HG03097 (cell line): ENCODE measurements around the gene ARFGAP2.
A peak's percentile ranks its signal among the peaks of the same experiment; 100 is the strongest.
"Not testable (repeated sequence)": the region's sequence is repeated elsewhere in the genome, so short reads cannot be mapped to it uniquely, and the experiment has no call there.

Experiments used
- ATAC-seq: cut with Tn5 transposase; IDR thresholded peaks from one replicate; pipeline ENCODE4 v1.9.1; 2021; ENCODE audit not compliant: unreplicated experiment, low FRiP score

The ARFGAP2 gene

DNA sequence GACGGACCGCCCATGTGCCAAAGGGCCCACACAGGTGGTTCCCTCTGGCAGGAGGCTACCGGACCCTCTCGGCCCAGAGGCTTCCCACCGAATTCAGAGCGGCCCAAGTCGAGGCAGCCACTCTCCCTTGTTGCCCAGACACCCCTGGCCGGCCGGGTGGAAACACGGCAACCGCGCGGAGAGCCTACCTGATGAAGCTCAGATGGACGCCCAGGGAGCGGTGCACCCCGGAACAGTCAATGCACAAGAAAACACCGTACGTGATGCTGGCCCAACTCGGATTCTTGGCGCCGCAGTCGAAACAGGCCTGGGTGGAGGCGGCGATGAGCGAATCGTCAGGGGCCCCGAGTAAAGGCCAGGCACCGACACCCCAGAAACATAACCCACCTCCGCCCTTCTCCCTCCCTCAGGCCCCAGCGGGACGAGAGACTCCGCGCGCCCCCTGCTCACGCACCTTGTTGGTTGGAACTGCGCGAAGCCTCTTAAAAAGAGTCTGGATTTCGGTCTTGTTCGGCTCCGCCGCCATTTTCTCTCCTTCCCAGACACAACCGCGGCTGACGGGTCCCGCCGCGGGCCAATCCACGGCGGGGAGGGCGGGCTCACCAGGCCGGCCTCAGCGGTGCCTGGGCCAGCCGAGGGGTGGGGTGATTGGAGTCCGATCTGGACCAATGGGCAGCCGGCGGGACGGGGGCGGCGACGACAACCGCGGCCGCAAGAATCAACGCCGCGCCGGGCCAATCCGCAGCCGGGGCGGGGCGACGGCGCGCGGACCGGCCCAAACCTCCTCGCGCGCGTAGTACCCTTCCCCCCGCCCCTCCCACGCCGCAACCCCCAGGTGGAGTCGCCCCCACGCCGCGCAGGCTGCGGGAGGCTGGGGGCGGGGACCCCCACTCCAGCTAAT, at the start of gene ARFGAP2:
ARFGAP2 (minus strand) TSS at position 552 of the 901 bp plus-strand sequence; CDS start at position 526, 26 bp downstream.
- peak; percentile 82 for ATAC-seq

DNA sequence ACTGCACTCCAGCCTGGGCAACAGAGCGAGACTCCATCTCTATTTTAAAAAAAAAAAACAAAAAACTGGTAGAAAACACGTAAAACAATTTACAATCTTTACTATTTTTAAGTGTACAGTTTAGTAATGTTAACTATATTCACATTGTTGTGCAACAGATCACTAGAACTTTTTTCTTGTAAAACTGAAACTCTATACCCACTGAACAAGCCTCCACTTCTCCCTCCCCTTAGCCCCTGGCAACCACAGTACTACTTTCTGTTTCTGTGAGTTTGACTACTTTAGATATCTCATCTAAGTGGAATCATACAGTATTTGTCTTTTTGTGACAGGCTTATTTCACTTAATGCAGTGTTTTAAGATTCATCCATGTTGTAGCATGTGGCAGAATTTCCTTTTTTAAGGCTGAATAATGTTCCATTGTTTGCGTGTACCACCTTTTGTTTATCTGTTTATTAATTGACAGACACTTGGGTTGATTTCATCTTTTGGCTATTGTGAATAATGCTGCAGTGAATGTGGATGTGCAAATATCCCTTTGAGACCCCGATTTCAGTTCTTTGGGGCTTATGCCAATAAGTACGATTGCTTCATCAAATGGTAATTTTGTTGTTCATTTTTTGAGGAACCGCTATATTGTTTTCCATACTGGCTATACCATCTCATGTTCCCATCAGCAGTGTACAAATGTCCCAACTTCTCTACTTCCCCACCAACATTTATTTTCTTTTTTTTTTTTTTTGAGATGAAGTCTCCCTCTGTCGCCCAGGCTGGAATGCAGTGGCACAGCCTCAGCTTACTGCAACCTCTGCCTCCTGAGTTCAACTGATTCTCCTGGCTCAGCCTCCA, 49.1 kb upstream of the ARFGAP2 start:
- peak; percentile 65 for ATAC-seq

DNA sequence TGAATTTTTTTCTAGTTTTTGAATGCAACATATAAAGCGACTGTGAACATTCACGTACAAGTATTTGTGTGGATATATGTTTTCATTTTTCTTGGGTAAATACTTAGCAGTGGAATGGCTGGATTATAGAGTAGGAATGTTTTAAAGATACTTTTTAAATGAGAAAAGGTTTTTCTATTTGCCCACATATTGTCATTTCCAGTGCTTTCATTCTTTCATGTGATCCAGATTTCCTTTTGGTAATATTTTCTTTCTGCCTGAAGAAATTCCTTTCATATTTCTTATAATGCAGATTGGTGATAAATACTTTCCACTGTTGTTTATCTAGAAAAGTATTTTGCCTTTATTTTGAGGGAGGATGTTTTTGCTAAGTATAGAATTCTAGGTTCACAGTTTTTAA, 46.0 kb upstream of the ARFGAP2 start:
- no peak for ATAC-seq

DNA sequence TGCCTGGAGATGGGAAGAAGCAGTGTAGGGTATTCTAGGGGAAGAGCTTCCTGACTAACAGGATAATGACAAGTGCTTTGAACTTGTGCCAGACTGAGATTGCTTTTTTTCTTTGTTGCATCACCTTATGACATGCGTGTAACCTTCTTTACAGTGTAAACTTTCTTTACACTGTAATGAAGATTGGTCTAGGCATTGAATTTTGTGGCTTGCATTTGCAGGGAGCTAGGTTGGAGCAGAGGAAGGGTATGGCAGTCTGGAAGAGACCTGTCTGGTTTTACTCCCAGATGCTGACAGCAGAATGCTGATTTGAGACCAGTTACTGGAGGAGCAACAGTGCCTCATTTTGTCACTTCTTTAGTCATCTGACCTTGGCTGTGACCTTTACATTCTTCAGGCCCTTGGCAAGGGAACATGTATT, 43.7 kb upstream of the ARFGAP2 start:
- no peak for ATAC-seq

DNA sequence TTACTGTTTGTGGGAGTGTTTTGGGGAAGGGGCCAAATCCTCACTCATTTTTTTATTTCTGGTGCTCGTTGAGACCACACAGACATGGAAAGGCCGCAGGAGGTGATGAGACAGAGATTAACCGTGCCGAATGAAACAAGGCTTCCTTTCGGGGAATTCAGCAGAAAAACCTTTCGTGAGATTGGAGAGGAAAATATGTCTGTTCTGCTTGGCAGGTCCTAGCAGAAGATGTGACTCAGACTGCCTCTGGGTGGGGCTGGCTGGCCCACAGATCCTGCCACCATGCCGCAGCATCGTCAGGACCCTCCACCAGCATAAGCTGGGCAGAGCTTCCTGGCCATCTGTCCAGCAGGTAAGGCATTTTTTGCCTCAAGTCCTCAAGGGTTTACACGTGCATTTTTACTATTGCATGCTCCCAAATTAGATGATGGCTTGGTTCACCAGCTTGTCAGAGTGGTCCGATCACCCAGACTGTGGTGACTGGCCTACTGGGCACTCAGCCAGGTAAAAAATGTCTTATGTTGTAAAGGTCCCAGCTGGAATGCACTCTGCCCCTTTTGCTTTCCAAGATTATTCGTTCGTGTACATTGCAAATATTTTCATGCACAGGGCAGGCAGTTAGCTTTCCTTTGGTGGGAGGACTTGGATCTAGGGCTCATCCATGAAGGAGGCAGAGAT, 39.6 kb upstream of the ARFGAP2 start:
- no peak for ATAC-seq

DNA sequence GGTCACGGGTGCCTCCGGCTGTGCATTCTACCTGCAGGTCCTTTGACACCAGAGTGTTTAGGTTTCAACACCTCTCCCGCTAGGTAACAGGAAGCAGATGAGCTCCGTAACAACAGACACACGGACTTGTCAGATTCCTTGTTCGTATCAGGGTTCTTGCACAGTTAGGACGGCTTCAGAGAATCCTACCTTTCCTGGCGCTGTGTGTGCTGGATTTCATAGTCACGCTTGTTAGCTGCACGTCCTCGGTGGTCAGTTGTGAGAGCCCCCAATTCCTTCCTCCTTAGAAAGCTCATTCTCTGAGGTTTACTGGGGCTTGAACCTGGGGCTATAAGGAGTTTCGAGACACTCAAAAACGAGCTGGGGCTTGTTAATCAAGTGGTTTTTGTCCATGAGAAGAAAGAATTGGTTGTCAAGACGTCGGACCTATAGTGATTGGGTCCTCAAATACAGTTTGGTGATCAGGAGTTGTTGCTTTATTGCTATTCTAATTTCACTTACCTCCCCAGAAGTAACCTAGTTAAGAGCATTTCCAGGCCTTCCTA, 38.8 kb upstream of the ARFGAP2 start:
- ATAC-seq = no peak

DNA sequence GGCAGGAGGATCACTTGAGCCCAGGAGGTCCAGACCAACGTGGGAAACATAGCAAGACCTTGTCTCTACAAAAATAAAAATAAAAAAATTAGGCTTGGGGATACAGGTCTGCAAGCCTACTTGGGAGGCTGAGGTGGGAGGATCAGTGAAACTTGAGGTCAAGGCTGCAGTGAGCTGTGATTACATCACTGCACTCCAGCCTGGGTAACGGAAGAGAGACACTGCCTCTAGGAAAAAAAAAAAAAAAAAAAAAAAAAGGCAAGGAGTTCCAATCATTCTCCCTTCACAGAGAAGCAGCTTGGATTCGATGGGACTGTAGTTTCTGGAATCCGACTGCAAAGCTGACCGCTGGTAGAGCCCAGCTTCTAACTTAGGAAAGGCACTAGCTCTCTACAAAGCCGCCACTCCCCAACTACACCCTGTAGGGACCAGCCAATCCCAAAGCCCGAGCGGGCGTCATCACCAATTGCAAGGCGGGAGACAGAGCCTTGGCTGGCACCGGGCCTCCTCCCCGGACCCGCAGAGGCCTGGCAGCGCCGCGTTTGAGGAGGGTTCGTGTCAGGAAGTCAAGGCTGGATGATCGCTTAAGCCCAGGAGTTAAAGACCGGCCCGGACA, 37.4 kb upstream of the ARFGAP2 start:
- peak; percentile 66 for ATAC-seq

DNA sequence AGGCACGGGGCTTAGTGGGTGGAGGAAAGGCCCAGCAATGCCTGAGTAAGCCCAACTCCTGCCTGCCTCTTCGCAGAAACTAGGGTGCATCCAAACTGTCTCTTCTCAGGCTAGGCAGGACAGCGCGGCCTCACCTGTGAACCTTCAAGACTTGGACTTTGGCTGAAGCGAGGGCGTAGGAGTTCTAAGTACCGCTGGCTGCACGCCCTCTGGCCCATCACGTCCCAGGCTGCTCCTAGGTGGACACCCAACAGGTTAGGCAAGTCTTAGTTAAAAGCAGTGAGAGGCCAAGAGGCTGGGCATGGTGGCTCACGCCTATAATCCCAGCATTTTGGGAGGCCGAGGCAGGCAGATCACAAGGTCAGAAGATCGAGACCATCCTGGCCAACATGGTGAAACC, 36.3 kb upstream of the ARFGAP2 start:
- ATAC-seq = no peak

DNA sequence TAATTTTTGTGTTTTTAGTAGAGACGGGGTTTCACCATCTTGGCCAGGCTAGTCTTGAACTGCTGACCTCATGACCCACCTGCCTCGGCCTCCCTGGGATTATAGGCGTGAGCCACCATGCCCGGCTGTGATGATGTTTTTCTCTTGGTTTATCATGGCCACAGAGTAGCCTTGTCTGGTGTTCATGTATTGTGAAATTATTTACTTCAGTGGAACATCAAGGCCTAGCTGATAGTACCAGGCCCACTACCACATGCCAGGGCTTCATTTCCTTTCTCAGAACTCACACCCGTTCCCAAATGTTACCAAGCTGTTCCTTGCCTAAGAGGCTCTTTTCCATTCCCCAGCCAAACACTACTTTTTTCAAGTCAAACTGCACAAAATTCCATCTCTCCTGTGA, 31.9 kb upstream of the ARFGAP2 start:
- ATAC-seq = no peak

DNA sequence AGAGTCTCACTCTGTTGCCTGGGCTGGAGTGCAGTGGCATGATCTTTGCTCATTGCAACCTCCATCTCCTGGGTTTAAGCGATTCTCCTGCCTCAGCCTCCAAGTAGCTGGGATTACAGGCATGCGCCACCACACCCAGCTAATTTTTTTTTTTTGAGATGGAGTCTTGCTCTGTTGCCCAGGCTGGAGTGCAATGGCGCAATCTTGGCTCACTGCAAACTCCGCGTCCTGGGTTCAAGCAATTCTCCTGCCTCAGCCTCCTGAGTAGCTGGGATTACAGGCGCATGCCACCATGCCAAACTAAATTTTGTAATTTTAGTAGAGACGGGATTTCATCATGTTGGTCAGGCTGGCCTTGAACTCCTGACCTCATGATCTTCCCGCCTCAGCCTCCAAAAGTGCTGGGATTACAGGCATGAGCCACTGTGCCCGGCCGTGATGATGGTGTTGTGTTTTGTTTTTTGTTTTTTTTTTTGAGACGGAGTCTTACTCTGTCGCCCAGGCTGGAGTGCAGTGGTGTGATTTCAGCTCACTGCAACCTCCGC, 31.4 kb upstream of the ARFGAP2 start:
- ATAC-seq = not testable (repeated sequence)

DNA sequence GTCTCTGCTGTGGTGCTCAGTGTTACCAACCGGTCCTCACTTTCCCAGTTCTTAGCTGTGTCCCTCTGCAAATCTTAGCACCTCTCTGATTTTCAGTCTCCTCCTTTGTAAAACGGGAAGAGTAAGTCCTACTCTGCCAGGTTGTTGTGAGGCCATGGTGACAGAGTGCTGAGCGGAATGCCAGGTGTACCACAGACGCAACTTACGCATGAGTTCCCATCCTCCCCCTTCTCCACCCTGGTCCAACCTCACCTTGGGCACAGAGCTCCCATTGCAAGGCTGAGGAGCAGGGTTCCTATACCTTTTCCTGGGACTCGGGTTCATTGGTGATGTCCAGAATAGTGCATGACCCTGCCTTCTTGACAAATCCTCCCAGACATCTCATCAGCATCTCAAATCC, 30.8 kb upstream of the ARFGAP2 start:
- no peak for ATAC-seq

DNA sequence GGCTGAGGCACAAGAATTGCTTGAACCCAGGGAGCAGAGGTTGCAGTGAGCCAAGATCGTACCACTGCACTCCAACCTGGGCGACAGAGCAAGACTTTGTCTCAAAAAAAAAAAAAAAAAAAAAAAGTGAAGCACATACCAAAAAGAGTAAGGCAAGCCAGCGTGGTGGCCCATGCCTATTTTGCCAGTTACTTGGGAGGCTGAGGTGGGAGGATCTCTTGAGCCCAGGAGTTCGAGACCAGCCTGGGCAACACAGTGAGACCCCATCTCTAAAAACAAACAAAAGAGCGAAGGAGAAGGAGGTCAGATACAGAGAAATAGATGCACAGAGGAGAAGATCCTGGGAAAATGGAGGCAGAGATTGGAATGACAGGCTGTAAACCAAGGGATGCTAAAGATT, 29.9 kb upstream of the ARFGAP2 start:
- ATAC-seq = not testable (repeated sequence)

DNA sequence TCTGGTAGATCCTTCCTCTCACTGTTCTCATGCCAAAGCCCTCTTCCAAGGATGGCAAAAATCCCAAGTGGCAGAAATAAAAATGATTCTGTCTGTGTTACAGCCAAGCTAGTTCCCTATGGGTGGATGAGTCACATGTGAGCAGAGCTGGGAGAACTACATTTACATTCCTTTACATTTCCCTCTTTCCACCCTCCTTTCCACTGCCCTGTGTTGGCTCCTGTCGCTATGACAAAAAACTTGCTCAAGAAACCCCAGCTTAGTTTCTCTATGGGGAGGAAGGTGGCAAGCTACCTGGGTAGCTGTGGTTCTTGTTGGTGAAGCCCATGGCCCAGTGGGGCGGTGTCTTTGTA, 27.9 kb upstream of the ARFGAP2 start:
- ATAC-seq = no peak

DNA sequence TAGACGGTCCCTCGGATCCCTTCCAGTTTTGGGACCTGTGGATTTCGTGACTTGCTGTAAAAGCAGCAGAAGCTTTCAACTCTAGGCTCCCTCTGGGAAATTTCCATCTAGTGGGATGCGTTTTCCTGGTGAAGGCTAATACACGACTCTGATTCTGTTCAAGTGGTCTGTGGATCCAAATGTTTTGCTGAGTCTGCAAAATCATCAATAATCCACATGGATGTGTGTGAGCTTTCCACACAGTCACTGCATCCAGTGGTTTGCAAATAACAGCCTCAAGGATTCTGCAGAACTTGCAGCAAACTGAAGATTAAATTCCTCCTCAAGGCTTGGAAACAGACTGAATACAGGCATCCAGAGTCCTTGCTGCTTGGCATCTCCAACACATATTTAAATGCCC, 25.9 kb upstream of the ARFGAP2 start:
- ATAC-seq = no peak

DNA sequence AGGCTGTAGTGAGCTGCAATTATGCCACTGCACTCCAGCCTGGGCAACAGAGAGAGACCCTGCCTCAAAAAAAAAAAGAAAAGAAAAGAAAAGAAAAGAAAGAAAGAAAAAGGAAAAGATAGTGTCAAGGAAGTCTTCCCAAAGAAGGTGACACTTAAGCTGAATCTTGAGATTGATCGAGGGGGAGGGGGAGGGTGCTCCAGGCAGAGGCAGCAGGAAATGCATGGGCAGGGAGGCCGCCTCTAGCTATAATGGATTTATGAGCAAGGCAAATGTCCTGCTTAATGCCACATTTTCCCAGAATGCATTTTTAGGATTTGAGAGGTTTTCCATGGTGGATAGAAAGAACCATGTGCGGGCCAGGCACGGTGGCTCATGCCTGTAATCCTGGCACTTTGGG, 24.3 kb upstream of the ARFGAP2 start:
- ATAC-seq = no peak

DNA sequence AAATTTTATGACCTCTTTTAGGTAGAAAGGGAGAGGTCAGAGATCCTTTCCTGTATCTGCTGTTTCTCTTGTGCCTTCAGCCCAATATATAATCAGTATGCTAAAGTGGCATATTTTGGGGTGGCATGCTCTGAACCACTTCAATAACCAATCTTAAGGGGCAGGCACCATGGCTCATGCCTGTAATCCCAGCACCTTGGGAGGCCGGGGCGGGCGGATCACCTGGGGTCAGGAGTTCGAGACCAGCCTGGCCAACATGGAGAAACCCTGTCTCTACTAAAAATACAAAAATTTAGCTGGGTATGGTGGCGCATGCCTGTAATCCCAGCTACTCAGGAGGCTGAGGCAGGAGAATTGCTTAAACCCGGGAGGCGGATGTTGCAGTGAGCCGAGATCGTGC, 21.5 kb upstream of the ARFGAP2 start:
- ATAC-seq = not testable (repeated sequence)

DNA sequence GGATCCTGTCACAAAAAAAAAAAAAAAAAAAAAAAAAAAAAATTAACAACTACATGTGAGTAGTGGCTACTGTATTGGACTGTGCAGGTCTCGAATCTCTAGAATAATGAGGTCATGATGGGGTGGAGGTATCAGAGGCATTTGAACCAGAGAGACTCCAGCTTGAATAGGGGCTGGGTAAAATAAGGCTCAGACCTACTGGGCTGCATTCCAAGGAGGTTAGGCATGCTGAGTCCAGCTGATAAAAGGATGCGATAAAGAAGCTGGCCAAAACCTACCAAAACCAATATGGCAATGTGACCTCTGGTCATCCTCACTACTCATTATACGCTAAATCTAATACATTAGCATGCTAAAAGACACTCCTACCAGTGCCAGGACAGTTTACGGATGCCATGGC, 15.4 kb upstream of the ARFGAP2 start:
- ATAC-seq = no peak

DNA sequence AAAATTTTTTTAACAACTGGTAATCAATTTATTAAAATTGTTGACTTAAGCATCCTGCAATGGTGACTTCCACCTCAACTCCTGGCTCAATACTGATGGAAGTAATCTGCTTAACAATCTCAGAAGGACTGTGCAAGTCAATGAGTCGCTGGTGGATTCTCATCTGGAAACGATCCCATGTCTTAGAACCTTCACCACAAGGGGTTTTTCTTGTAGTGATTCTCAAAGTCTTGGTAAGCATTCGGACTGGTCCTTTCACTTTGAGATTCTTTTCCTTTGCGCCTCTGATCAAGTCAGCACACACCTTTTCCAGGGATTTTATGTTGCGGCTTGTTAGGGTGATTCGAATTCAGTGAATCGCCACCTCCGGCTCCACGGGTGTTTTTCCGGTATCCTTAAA, 14.5 kb upstream of the ARFGAP2 start:
- not testable (repeated sequence) for ATAC-seq

DNA sequence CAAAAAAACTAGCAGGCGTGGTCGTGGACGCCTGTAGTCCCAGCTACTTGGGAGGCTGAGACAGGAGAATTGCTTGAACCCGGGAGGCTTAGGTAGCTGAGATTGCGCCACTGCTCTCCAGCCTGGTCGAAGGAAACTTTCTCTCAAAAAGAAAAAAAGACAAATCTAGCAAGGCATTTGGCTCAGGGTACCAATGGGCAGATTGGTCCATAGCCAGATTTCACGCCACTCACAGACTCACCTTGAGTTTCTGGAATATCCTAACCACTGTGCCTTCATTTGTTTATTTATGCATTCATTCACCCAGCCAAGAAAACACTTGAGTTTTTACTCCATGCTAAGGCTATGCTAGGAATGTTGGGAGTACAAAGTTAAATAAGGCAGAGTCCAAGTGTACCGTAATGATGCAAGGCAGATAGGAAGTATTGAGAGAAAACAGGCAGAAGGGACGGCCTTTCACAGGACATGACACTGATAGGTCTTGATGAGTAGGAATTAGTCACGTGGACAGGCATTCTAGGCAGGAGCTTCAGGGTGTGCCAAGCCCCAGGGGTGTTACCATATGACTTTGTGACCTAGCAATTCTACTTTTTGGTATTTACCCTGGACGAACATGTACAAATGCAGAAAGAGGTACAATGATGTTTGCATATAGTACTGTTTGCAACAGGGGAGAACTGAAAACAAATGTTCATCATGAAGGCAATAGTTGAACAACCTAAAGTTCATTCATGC, 12.6 kb upstream of the ARFGAP2 start:
- ATAC-seq = no peak
